ENCODE results near the gene HLA-DPB1. TPM values are rescaled to one million over a fixed set of nuclear protein-coding genes. Genes with fewer than 3 reads are reported as not detected.

Gene HLA-DPB1
- total RNA-seq, result 7.7 and 7.8 TPM in 2 replicates

GRCh38 chr6:33075568-33076405 lies at the start of gene HLA-DPB1:
Gene HLA-DPB1 (plus strand): TSS chr6:33075990. CDS start chr6:33076042, 52 bp downstream.

GRCh38 chr6:33073431-33073871 lies 2.3 kb upstream of the HLA-DPB1 start, which contains the start of gene HLA-DPA1:
Gene HLA-DPA1 (minus strand): TSS chr6:33073649.

Other genes with a start within 250 kb of the HLA-DPB1 start
- 6.3 and 6.6 TPM in 2 replicates for gene TAP2, start 237.3 kb upstream of the HLA-DPB1 start, total RNA-seq
- gene PSMB8, start 231.9 kb upstream of the HLA-DPB1 start, total RNA-seq, result 32.7 and 68.0 TPM in 2 replicates
- 15.9 and 19.5 TPM in 2 replicates for gene TAP1, start 222.3 kb upstream of the HLA-DPB1 start, total RNA-seq
- gene PSMB9, start 221.8 kb upstream of the HLA-DPB1 start, total RNA-seq, result 11.1 and 18.1 TPM in 2 replicates
- 0.23 TPM in 1 of 2 replicates, not detected in the other for gene HLA-DMB, start 135.0 kb upstream of the HLA-DPB1 start, total RNA-seq
- gene HLA-DMA, start 122.9 kb upstream of the HLA-DPB1 start, total RNA-seq, result 4.3 and 7.8 TPM in 2 replicates
- 83.6 and 109 TPM in 2 replicates for gene BRD2, start 107.4 kb upstream of the HLA-DPB1 start, total RNA-seq
- not detected in 2 replicates for gene HLA-DOA, start 66.4 kb upstream of the HLA-DPB1 start, total RNA-seq
- 1.6 and 5.1 TPM in 2 replicates for gene HLA-DPA1, start 2.3 kb upstream of the HLA-DPB1 start, total RNA-seq
- under 0.01 and 0.09 TPM in 2 replicates for gene COL11A2, start 116.5 kb downstream of the HLA-DPB1 start, total RNA-seq
- 20.3 and 20.7 TPM in 2 replicates for gene RXRB, start 124.7 kb downstream of the HLA-DPB1 start, total RNA-seq
- gene SLC39A7, start 124.9 kb downstream of the HLA-DPB1 start, total RNA-seq, result 97.4 and 161 TPM in 2 replicates
- gene HSD17B8, start 128.7 kb downstream of the HLA-DPB1 start, total RNA-seq, result 5.7 and 9.1 TPM in 2 replicates
- gene RING1, start 132.5 kb downstream of the HLA-DPB1 start, total RNA-seq, result 12.3 and 12.8 TPM in 2 replicates
- 34.2 and 34.8 TPM in 2 replicates for gene VPS52, start 195.9 kb downstream of the HLA-DPB1 start, total RNA-seq
- gene RPS18, start 196.1 kb downstream of the HLA-DPB1 start, total RNA-seq, result 5,390 and 8,802 TPM in 2 replicates
- 1.7 and 2.3 TPM in 2 replicates for gene B3GALT4, start 201.1 kb downstream of the HLA-DPB1 start, total RNA-seq
- 58.0 and 63.1 TPM in 2 replicates for gene WDR46, start 213.2 kb downstream of the HLA-DPB1 start, total RNA-seq
- 20.3 and 43.9 TPM in 2 replicates for gene PFDN6, start 213.6 kb downstream of the HLA-DPB1 start, total RNA-seq
- 20.2 and 22.2 TPM in 2 replicates for gene RGL2, start 223.0 kb downstream of the HLA-DPB1 start, total RNA-seq
- 62.6 and 65.8 TPM in 2 replicates for gene TAPBP, start 238.1 kb downstream of the HLA-DPB1 start, total RNA-seq
- gene ZBTB22, start 241.8 kb downstream of the HLA-DPB1 start, total RNA-seq, result 18.5 and 19.1 TPM in 2 replicates
- 25.2 and 26.2 TPM in 2 replicates for gene DAXX, start 247.0 kb downstream of the HLA-DPB1 start, total RNA-seq

Data from pericardium fibroblast (primary cell).